HepG2 (cell line): ENCODE results near the gene EGFLAM. TPM values are rescaled to one million over a fixed set of nuclear protein-coding genes. Genes with fewer than 3 reads are reported as not detected.

Source experiments
- ATAC-seq: fragments of 200-7000 bp; cut with Tn5 transposase; 3 replicates; pipeline ENCODE4 v1.9.1; 2020; ENCODE audit warnings: mild to moderate bottlenecking, moderate library complexity
- BruUV-seq: library from RNA; stranded (reverse); fragments of 400-500 nt; replicated peaks from 2 replicates; lab custom pipeline; 2021; lab: Mats Ljungman, UMichigan
- CTCF ChIA-PET: fragments of 300-600 bp; formaldehyde crosslinking; extraction: SDS; loops from one replicate; lab custom pipeline; 2021; ENCODE audit warnings: low total read pairs, inconsistent platforms, low intra/inter-chr PET ratio; lab: Yijun Ruan, JAX
- POLR2A ChIA-PET: fragments of 350-600 bp; sonication (Branson Sonifier 250); formaldehyde crosslinking; loops from one replicate; lab custom pipeline; 2020; ENCODE audit warnings: antibody characterized with exemption, inconsistent platforms; lab: Yijun Ruan, JAX
- DNase-seq: peaks from one replicate; pipeline ENCODE4 v3.0.0-alpha.2; 2015; ENCODE audit warnings: low spot score
- FAIRE-seq: peaks from 3 replicates; lab custom pipeline; 2011; peaks lifted over from hg19 to GRCh38; lab: Jason Lieb, UNC
- H2AFZ ChIP-seq: one replicate; pipeline ENCODE4 v1.6.1; 2011; ENCODE audit warnings: low read length, inconsistent platforms
- H3K27ac ChIP-seq: fragments of 300-600 bp; 3 replicates; pipeline ENCODE4 v1.8.0; 2011; ENCODE audit warnings: mixed run types, mild to moderate bottlenecking, mixed read lengths, low read length, inconsistent platforms; ENCODE audit not compliant: insufficient read depth; ENCODE audit errors: extremely low read length
- H3K27me3 ChIP-seq, 2 experiments: fragments of 200-600 bp in 1 of 2; 2 replicates in 1 of 2; 3 replicates in 1 of 2; pipeline versions ENCODE4 v1.6.0 to v1.8.0; 2011; ENCODE audit warnings: low read length in 2 of 2, mild to moderate bottlenecking in 2 of 2, moderate library complexity in 2 of 2, inconsistent platforms in 1 of 2; ENCODE audit not compliant: insufficient read depth in 2 of 2, control insufficient read depth in 1 of 2
- H3K36me3 ChIP-seq, 2 experiments: fragments of 200-600 bp in 1 of 2; replicated peaks in 1 of 2; 2 replicates in 1 of 2; 3 replicates in 1 of 2; pipeline versions ENCODE4 v1.5.1 to v1.8.0; 2011; ENCODE audit warnings: low read length in 2 of 2, inconsistent platforms in 1 of 2; ENCODE audit not compliant: insufficient read depth in 2 of 2, control insufficient read depth in 1 of 2
- H3K4me1 ChIP-seq: 2 replicates; pipeline ENCODE4 v1.5.1; 2012; ENCODE audit warnings: low read length, inconsistent platforms; ENCODE audit not compliant: insufficient read depth
- H3K4me2 ChIP-seq: 2 replicates; pipeline ENCODE4 v1.6.0; 2011; ENCODE audit warnings: low read depth, low read length, inconsistent platforms
- H3K4me3 ChIP-seq, 3 experiments: fragments of 200-600 bp in 1 of 3; sonication (generic), shearing (Covaris generic) in 1 of 3; replicated peaks in 1 of 3; 2 replicates each; pipeline ENCODE4 v1.5.1; 2011 to 2016; ENCODE audit warnings: low read length in 3 of 3, inconsistent platforms in 2 of 3, low read depth in 2 of 3, mild to moderate bottlenecking in 2 of 3, control low read depth in 1 of 3, mixed read lengths in 1 of 3; ENCODE audit not compliant: insufficient read depth in 1 of 3
- H3K79me2 ChIP-seq: one replicate; pipeline ENCODE4 v1.6.1; 2011; ENCODE audit warnings: low read length, inconsistent platforms; ENCODE audit not compliant: insufficient read depth
- H3K9ac ChIP-seq: 2 replicates; pipeline ENCODE4 v1.6.0; 2011; ENCODE audit warnings: mild to moderate bottlenecking, low read depth, low read length, inconsistent platforms; ENCODE audit not compliant: insufficient read depth
- H3K9me3 ChIP-seq: 2 replicates; pipeline ENCODE4 v1.5.1; 2012; ENCODE audit warnings: mild to moderate bottlenecking, low read length
- H4K20me1 ChIP-seq: 2 replicates; pipeline ENCODE4 v1.6.0; 2011; ENCODE audit warnings: inconsistent platforms, mild to moderate bottlenecking, low read length, moderate library complexity; ENCODE audit not compliant: insufficient read depth
- EEA1 ChIP-seq: sonication (generic); formaldehyde crosslinking; IDR thresholded peaks from 2 replicates; pipeline ENCODE4 v1.5.1; 2020; ENCODE audit warnings: mild to moderate bottlenecking, missing genetic modification reagents, borderline replicate concordance
- IRF1 ChIP-seq: sonication (generic); formaldehyde crosslinking; IDR thresholded peaks from 2 replicates; pipeline ENCODE4 v1.4.0; 2020; ENCODE audit warnings: low read depth, mild to moderate bottlenecking, missing genetic modification reagents
- MNT ChIP-seq: fragments of 450-650 bp; IDR thresholded peaks from 2 replicates; pipeline ENCODE4 v1.6.1; 2016
- PPARG ChIP-seq: conservative IDR thresholded peaks from 2 replicates; pipeline ENCODE4 v1.6.1; 2016; ENCODE audit warnings: missing biosample characterization, missing genetic modification reagents
- RNF219 ChIP-seq: sonication (generic); formaldehyde crosslinking; IDR thresholded peaks from 2 replicates; pipeline ENCODE4 v1.5.0; 2020; ENCODE audit warnings: mild to moderate bottlenecking, missing genetic modification reagents
- RXRB ChIP-seq: IDR thresholded peaks from 2 replicates; pipeline ENCODE4 v1.6.1; 2016; ENCODE audit warnings: borderline replicate concordance, missing genetic modification reagents, missing compliant biosample characterization
- ZC3H4 ChIP-seq: sonication (generic); formaldehyde crosslinking; IDR thresholded peaks from 2 replicates; pipeline ENCODE4 v1.4.0; 2020; ENCODE audit warnings: missing genetic modification reagents, borderline replicate concordance
- ZFP36L1 ChIP-seq: sonication (generic); formaldehyde crosslinking; IDR thresholded peaks from 2 replicates; pipeline ENCODE4 v1.8.0; 2022; ENCODE audit warnings: mild to moderate bottlenecking, missing genetic modification reagents, moderate library complexity
- ZNF720 ChIP-seq: sonication (generic); formaldehyde crosslinking; IDR thresholded peaks from 2 replicates; pipeline ENCODE4 v1.4.0; 2020; ENCODE audit warnings: missing genetic modification reagents
- ZSCAN21 ChIP-seq: sonication (generic); formaldehyde crosslinking; IDR thresholded peaks from 2 replicates; pipeline ENCODE4 v1.8.0; 2022; ENCODE audit warnings: mild to moderate bottlenecking, missing genetic modification reagents, moderate library complexity, borderline replicate concordance
- WGBS: methylation state at CpG from one replicate; pipeline ENCODE4 v1.1.6; 2017; ENCODE audit warnings: low lambda C conversion rate; 5-methylcytosine and 5-hydroxymethylcytosine counted together
- in situ Hi-C: cut with HindIII; loops from 2 replicates; pipeline ENCODE4 v1.10.0; 2017; ENCODE audit warnings: low pct_unique_long_range_greater_than_20kb; ENCODE audit not compliant: extremely low pct_ligation_motif_present
- intact Hi-C: fragments of 100-400 bp; cut with micrococcal nuclease; formaldehyde crosslinking; loops from one replicate; pipeline ENCODE4 v1.10.0; 2022; ENCODE audit not compliant: unreplicated experiment
- polyA plus RNA-seq, 8 experiments: library from polyadenylated mRNA; depleted of rRNA in 3 of 8; stranded (reverse) in 7 of 8; unstranded in 1 of 8; fragments of >200 nt; fragmentation: Illumina TruSeq in 4 of 8; extraction: Trizol in 4 of 8; gene quantifications; 2 replicates each; pipeline versions ENCODE4 v1.2.1 to v1.2.3, GENCODE V29; 2011 to 2016; ENCODE audit warnings: low read depth in 4 of 8, missing spikeins in 1 of 8, mixed read lengths in 1 of 8; ENCODE audit not compliant: insufficient read depth in 1 of 8
- total RNA-seq, 5 experiments: library from RNA; depleted of rRNA; stranded (reverse); fragments of >200 nt; fragmentation: Illumina TruSeq; extraction: Trizol; gene quantifications; 2 replicates each; pipeline ENCODE4 v1.2.3, GENCODE V29; 2016; ENCODE audit warnings: low read depth in 1 of 5

Gene EGFLAM
- total and polyA plus RNA-seq, 2 of the 13 experiments (the other 11 are each of a cell fraction or from before 2014, with no cell fraction given), result not detected

DNA sequence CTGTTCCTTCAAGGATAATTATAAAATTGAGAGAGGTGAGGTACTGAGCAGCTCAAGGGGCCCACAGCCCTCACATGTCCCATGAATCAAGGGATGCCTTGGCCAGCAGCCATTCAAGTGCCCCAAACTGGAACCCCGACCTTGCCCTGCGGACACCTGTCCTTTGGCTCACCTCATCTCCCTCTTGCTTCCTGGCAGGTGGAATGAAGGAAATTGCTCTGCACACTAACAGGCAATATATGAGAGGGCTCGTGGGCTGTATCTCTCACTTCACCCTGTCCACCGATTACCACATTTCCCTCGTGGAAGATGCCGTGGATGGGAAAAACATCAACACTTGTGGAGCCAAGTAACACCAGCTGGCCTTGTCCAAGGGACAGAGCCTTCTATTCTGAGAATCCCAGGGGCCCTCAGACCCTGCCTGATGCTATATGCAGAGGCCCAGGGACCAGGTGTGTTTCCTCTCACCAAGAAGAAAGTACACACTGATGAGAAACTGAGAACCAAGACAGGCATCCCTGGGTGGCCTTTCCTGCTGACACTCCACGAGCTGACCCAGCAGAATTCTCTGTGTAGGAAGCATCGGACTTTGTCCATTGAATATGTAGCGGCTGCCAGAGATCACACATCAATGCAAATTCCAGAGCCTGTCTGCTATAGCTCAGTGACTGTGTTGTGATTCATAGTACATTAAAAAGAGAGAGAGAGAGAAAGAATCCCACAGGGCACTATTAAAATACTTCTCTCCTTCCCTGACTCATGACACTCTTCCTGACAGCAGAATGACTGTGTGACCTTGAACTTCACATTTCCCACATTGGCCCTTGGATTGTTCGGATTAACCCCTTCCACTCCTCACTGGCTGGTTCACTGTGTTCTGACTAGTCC lies 205.5 kb downstream of the EGFLAM start (continued):
- TF ChIP-seq RNF219 (CRISPR knock-in tag) (no peak), ZFP36L1 (CRISPR knock-in tag) (no peak), ZSCAN21 (CRISPR knock-in tag) (no peak), ZC3H4 (no peak)

GRCh38 chr5:38465061-38465460 lies 206.7 kb downstream of the EGFLAM start:
- peaks cover 0 to 1% of the 10 kb centered on the region in 2 experiments; a peak in 2 of 5 replicates for H3K27me3 ChIP-seq

More at GRCh38 chr5:38465061-38465460, 206.7 kb downstream of the EGFLAM start:
- intact Hi-C loops, result loop anchor here (2.0 kb wide), 1 partner anchor 86 kb away; no protein-coding TSS in a partner anchor
- CTCF ChIA-PET, result no interaction called here
- WGBS, result 42% methylated on average over 2 of the region's 2 CpGs
- Histone ChIP-seq H3K9ac (no peak overlapping the region), H3K4me1 (peaks cover 71% of the 10 kb centered on the region), H3K36me3 (no peaks in the 10 kb centered on the region), H2AFZ (no peak overlapping the region), H3K27ac (no peak overlapping the region), H3K4me2 (no peak overlapping the region), H3K9me3 (no peaks in the 10 kb centered on the region), H3K4me3 (no peak overlapping the region), H3K79me2 (no peaks in the 10 kb centered on the region), H4K20me1 (no peaks in the 10 kb centered on the region)
- POLR2A ChIA-PET, result no interaction called here
- no peak for FAIRE-seq
- ATAC-seq, result no peak
- no TSS peak for BruUV-seq
- 0 out of 2 replicates have a peak, but pooled peaks have one; percentile 19 for TF ChIP-seq RXRB (CRISPR knock-in tag)
- no peak for TF ChIP-seq IRF1
- no peak for TF ChIP-seq EEA1 (CRISPR knock-in tag)
- TF ChIP-seq MNT, result no peak
- TF ChIP-seq ZNF720 (CRISPR knock-in tag), result no peak
- TF ChIP-seq PPARG (CRISPR knock-in tag), result 0 out of 2 replicates have a peak, but pooled peaks have one; percentile 19
- in situ Hi-C loops, result no loop called here
- no peak for DNase-seq
